ENCODE results near the gene COL4A5. TPM values are rescaled to one million over a fixed set of nuclear protein-coding genes. Genes with fewer than 3 reads are reported as not detected.
"Not testable (repeated sequence)": the region's sequence is repeated elsewhere in the genome, so short reads cannot be mapped to it uniquely, and the experiment has no call there.

COL4A5 gene
- total and polyA plus RNA-seq, 5 donors: 14.4 to 30.8 (median 22.4) TPM

DNA sequence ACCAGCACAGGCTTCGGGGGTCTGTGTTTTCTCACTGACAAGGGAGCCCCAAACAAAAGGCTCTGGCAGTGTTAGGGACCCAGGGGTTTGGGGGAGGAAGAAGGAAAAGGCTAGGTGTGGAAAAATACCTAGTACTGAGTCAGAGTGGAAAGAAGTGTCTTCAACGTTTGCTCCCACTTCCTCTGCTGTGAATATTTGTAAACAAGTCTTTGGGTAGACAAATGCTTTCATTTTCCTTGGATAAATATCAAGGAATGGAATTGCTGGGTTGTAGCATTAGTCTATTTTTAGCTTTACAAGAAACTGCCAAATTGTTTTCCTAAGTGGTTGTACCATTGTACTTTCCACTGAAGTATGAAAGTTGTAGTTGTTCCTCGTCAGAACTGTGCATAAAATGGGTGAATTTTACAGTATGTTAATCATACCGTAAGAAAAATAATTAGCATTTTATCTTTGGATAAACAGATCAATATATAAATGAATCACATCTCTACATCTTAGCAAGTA, 17.4 kb downstream of the COL4A5 start:
- no peaks in the 10 kb centered on the region for H3K9me3 ChIP-seq (ENCODE audit: control insufficient read depth, low read length)
- H3K27me3 ChIP-seq (ENCODE audit: control insufficient read depth, insufficient read depth): no peaks in the 10 kb centered on the region
- DNase-seq (no peak), ATAC-seq (no peak)
- H3K27ac ChIP-seq (ENCODE audit: low read length): no peak overlapping the region
- H3K4me1 ChIP-seq (ENCODE audit: control insufficient read depth, insufficient read depth, low read length): no peaks in the 10 kb centered on the region
- intact Hi-C loops (cut with DNase I): no loop called here
- WGBS: 49% methylated on average over 4 of the region's 4 CpGs
- no peak overlapping the region for H3K4me3 ChIP-seq (ENCODE audit: low read length)

DNA sequence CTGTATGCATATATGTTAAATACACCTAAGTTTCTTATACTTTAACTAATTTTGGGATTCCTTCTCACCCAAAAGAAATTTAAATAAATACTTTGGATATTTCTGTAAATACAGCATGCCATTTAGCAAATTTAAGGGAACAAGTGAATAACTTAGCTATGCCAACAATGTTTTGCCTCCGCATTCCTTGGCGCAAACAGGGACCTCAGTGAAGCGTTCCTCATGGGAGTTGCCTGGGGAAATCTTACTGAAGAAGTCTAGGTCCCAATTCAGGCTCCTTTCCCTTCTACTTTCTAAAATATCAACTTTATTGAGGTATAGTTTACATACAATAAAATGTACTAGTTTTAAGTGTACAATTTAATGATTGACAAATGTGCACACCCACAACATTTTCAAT, 25.0 kb downstream of the COL4A5 start:
- ATAC-seq (no peak), DNase-seq (no peak)
- 53% methylated on average over 3 of the region's 3 CpGs for WGBS
- Histone ChIP-seq H3K27me3 (ENCODE audit: control insufficient read depth, insufficient read depth) (no peaks in the 10 kb centered on the region), H3K27ac (ENCODE audit: low read length) (no peak overlapping the region), H3K9me3 (ENCODE audit: control insufficient read depth, low read length) (no peaks in the 10 kb centered on the region), H3K4me3 (ENCODE audit: low read length) (no peak overlapping the region), H3K4me1 (ENCODE audit: control insufficient read depth, insufficient read depth, low read length) (no peaks in the 10 kb centered on the region)
- intact Hi-C loops (cut with DNase I): no loop called here

- WGBS: 82% methylated on average over 1 of the region's 1 CpG
- no peaks in the 10 kb centered on the region for H3K4me1 ChIP-seq (ENCODE audit: control insufficient read depth, insufficient read depth, low read length)
- intact Hi-C loops (cut with DNase I): no loop called here
Measured at GRCh38 chrX:108468486-108468885, 28.8 kb downstream of the COL4A5 start.

DNA sequence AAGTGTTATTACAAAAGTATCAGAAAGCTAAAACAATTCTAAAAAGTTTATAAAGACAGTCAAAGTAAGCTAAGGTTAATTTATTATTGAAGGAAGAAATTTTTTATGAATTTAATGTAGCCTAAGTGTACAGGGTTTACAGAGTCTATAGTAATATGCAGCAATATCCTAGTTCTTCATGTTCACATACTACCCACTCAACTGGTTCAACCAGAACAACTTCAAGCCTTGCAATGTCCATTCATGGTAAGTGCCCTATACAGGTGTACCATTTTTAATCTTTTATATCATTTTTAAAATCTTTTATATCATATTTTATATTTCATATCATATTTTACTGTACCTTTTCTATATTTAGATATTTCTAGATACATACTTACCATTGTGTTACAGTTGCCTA, 34.3 kb downstream of the COL4A5 start:
- H3K9me3 ChIP-seq (ENCODE audit: control insufficient read depth, low read length): no peaks in the 10 kb centered on the region
- DNase-seq: no peak
- H3K4me1 ChIP-seq (ENCODE audit: control insufficient read depth, insufficient read depth, low read length): no peaks in the 10 kb centered on the region
- ATAC-seq: no peak
- no peak overlapping the region for H3K27ac ChIP-seq (ENCODE audit: low read length)
- intact Hi-C loops (cut with DNase I): no loop called here
- no peaks in the 10 kb centered on the region for H3K27me3 ChIP-seq (ENCODE audit: control insufficient read depth, insufficient read depth)
- H3K4me3 ChIP-seq (ENCODE audit: low read length): no peak overlapping the region

More at GRCh38 chrX:108468486-108468885, 28.8 kb downstream of the COL4A5 start:
- Histone ChIP-seq H3K27me3 (ENCODE audit: control insufficient read depth, insufficient read depth) (no peaks in the 10 kb centered on the region), H3K27ac (ENCODE audit: low read length) (no peak overlapping the region), H3K9me3 (ENCODE audit: control insufficient read depth, low read length) (no peaks in the 10 kb centered on the region), H3K4me3 (ENCODE audit: low read length) (no peak overlapping the region)
- DNase-seq (no peak), ATAC-seq (no peak)

DNA sequence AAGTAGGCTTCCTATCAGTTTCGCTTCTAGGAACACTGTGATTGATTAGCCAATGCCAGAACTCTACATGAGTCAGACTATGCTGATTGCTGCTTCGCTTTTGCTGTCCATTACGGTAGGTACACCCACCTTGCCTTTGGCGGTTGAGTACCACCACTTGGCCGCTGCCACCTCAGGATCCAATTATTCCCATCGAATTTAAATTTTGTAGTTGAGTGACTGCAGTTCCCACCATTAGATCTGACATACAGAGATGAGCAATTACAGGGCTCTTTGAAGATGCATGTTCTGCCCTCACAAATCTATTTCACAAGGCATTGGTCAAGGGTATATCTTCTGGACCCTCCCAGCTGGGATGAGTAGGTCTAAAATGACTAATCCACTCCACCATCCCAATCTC, 41.9 kb downstream of the COL4A5 start:
- H3K4me3 ChIP-seq (ENCODE audit: low read length); H3K27me3 ChIP-seq (ENCODE audit: control insufficient read depth, insufficient read depth); DNase-seq; H3K27ac ChIP-seq (ENCODE audit: low read length); intact Hi-C loops (cut with DNase I); H3K4me1 ChIP-seq (ENCODE audit: control insufficient read depth, insufficient read depth, low read length); H3K9me3 ChIP-seq (ENCODE audit: control insufficient read depth, low read length); ATAC-seq: not testable (repeated sequence)
- 96% methylated on average over 6 of the region's 6 CpGs for WGBS

- no peak overlapping the region for H3K4me3 ChIP-seq (ENCODE audit: low read length)
- DNase-seq (no peak), ATAC-seq (no peak)
- H3K27ac ChIP-seq (ENCODE audit: low read length): no peak overlapping the region
- intact Hi-C loops (cut with DNase I): no loop called here
- no peaks in the 10 kb centered on the region for H3K9me3 ChIP-seq (ENCODE audit: control insufficient read depth, low read length)
- H3K27me3 ChIP-seq (ENCODE audit: control insufficient read depth, insufficient read depth): no peaks in the 10 kb centered on the region
- WGBS: 94% methylated on average over 3 of the region's 3 CpGs
- no peaks in the 10 kb centered on the region for H3K4me1 ChIP-seq (ENCODE audit: control insufficient read depth, insufficient read depth, low read length)
Measured at GRCh38 chrX:108484251-108484650, 44.6 kb downstream of the COL4A5 start.

DNA sequence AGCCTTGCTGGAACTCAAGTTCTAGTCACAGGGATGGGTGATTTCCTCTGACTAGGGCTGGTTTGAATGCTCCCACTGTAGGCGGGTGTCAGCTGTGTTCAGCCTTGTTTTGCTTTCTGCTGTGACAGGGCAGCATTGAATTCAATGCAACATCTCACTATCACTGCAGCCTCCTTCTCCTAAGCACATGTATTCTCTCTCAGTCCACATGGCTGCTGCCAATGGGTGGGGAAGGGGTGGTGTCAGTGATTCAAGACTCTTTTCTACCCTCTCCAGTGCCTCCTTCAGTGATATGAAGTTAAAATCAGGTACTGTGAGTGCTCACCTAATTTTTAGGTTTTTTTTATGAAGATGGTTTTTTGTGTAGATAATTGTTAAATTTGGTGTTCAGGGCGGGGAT, 46.3 kb downstream of the COL4A5 start:
- intact Hi-C loops (cut with DNase I): no loop called here
- ATAC-seq (no peak), DNase-seq (no peak)
- H3K4me1 ChIP-seq (ENCODE audit: control insufficient read depth, insufficient read depth, low read length): no peaks in the 10 kb centered on the region
- no peaks in the 10 kb centered on the region for H3K27me3 ChIP-seq (ENCODE audit: control insufficient read depth, insufficient read depth)
- H3K9me3 ChIP-seq (ENCODE audit: control insufficient read depth, low read length): no peaks in the 10 kb centered on the region
- 88% methylated on average over 2 of the region's 2 CpGs for WGBS
- H3K4me3 ChIP-seq (ENCODE audit: low read length): no peak overlapping the region
- H3K27ac ChIP-seq (ENCODE audit: low read length): no peak overlapping the region

GRCh38 chrX:108494406-108495090, 54.9 kb downstream of the COL4A5 start:
- H3K4me3 ChIP-seq (ENCODE audit: low read length): no peak overlapping the region
- no peaks in the 10 kb centered on the region for H3K27me3 ChIP-seq (ENCODE audit: control insufficient read depth, insufficient read depth)
- no peaks in the 10 kb centered on the region for H3K9me3 ChIP-seq (ENCODE audit: control insufficient read depth, low read length)
- intact Hi-C loops (cut with DNase I): no loop called here
- DNase-seq: no peak
- H3K4me1 ChIP-seq (ENCODE audit: control insufficient read depth, insufficient read depth, low read length): no peaks in the 10 kb centered on the region
- 79% methylated on average over 3 of the region's 3 CpGs for WGBS
- no peak for ATAC-seq
- no peak overlapping the region for H3K27ac ChIP-seq (ENCODE audit: low read length)

DNA sequence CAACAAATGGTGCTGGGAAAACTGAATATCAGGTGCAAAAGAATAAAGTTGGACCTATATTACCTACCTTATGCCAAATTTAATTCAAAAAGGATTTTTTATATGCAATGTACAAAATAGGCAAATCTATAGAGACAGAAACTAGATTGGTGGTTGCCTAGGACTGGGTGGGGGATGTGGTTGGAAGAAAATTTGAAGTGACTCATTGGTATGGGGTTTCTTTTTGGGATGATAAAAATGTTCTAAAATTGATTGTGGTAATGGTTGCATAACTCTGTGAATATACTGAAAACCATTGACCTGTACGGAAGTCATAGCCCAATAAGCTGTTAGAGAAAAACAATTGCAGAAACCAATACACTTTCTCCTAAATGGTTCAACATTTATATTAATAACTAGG, 72.1 kb downstream of the COL4A5 start:
- H3K27ac ChIP-seq (ENCODE audit: low read length): no peak overlapping the region
- H3K9me3 ChIP-seq (ENCODE audit: control insufficient read depth, low read length): no peaks in the 10 kb centered on the region
- intact Hi-C loops (cut with DNase I): no loop called here
- ATAC-seq (no peak), DNase-seq (no peak)
- H3K27me3 ChIP-seq (ENCODE audit: control insufficient read depth, insufficient read depth): no peaks in the 10 kb centered on the region
- no peaks in the 10 kb centered on the region for H3K4me1 ChIP-seq (ENCODE audit: control insufficient read depth, insufficient read depth, low read length)
- no peak overlapping the region for H3K4me3 ChIP-seq (ENCODE audit: low read length)
- WGBS: 100% methylated on average over 1 of the region's 1 CpG

GRCh38 chrX:108516184-108516583, 76.5 kb downstream of the COL4A5 start:
- Histone ChIP-seq H3K27ac (ENCODE audit: low read length) (no peak overlapping the region), H3K27me3 (ENCODE audit: control insufficient read depth, insufficient read depth) (no peaks in the 10 kb centered on the region), H3K9me3 (ENCODE audit: control insufficient read depth, low read length) (no peaks in the 10 kb centered on the region), H3K4me1 (ENCODE audit: control insufficient read depth, insufficient read depth, low read length) (no peaks in the 10 kb centered on the region), H3K4me3 (ENCODE audit: low read length) (no peak overlapping the region)
- WGBS: 41% methylated on average over 2 of the region's 2 CpGs
- ATAC-seq (no peak), DNase-seq (no peak)
- intact Hi-C loops (cut with DNase I): no loop called here

DNA sequence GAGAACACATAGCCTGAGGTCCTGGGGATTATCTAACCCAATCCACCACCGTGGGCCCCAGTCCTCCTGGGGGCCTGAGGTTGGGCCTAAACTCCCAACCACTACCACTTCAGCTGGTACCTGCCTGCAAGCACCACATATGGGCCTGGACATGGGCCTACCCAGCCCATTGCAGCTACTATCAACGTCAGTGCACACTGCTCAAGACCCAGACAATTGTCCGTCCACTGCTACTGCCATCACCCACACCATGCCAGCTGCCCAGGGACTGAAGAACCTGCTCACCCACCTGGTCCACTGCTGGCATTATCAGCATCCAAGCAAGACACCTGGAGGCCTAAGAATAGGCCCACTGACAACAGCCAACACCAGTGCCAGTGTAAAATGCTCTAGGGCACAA, 88.1 kb downstream of the COL4A5 start:
- Histone ChIP-seq H3K4me3 (ENCODE audit: low read length) (no peak overlapping the region), H3K27me3 (ENCODE audit: control insufficient read depth, insufficient read depth) (no peaks in the 10 kb centered on the region), H3K9me3 (ENCODE audit: control insufficient read depth, low read length) (no peaks in the 10 kb centered on the region), H3K27ac (ENCODE audit: low read length) (no peak overlapping the region), H3K4me1 (ENCODE audit: control insufficient read depth, insufficient read depth, low read length) (no peaks in the 10 kb centered on the region)
- ATAC-seq (no peak), DNase-seq (no peak)
- intact Hi-C loops (cut with DNase I): no loop called here
- WGBS: 91% methylated on average over 3 of the region's 3 CpGs

GRCh38 chrX:108537005-108537404, 97.4 kb downstream of the COL4A5 start:
- intact Hi-C loops (cut with DNase I): loop anchor here in 1 of 4 donors (2.0 kb wide), 1 partner anchor 336 kb away; no protein-coding TSS in a partner anchor
- 32% methylated on average over 2 of the region's 2 CpGs for WGBS

More at GRCh38 chrX:108537005-108537404, 97.4 kb downstream of the COL4A5 start:
- Histone ChIP-seq H3K4me1 (ENCODE audit: control insufficient read depth, insufficient read depth, low read length) (no peaks in the 10 kb centered on the region), H3K27me3 (ENCODE audit: control insufficient read depth, insufficient read depth) (no peaks in the 10 kb centered on the region), H3K27ac (ENCODE audit: low read length) (no peak overlapping the region), H3K4me3 (ENCODE audit: low read length) (no peak overlapping the region), H3K9me3 (ENCODE audit: control insufficient read depth, low read length) (no peaks in the 10 kb centered on the region)
- ATAC-seq (no peak), DNase-seq (no peak)

Data from right cardiac atrium (tissue), 5 donors.